HG02571 (cell line): ENCODE data around the gene CSNK1G1.
"Not testable (repeated sequence)": the region's sequence is repeated elsewhere in the genome, so short reads cannot be mapped to it uniquely, and the experiment has no call there.

ENCODE experiments used
- ATAC-seq: cut with Tn5 transposase; IDR thresholded peaks from one replicate; pipeline ENCODE4 v1.9.1; 2021; ENCODE audit warnings: mild to moderate bottlenecking, moderate library complexity; ENCODE audit not compliant: unreplicated experiment

CSNK1G1 gene

GRCh38 chr15:64138331-64138941 lies 217.5 kb downstream of the CSNK1G1 start:
- ATAC-seq, result no peak

GRCh38 chr15:64137226-64137833 lies 218.6 kb downstream of the CSNK1G1 start:
- no peak for ATAC-seq

GRCh38 chr15:64136347-64136746 lies 219.6 kb downstream of the CSNK1G1 start:
- ATAC-seq, result no peak

GRCh38 chr15:64134345-64134829 lies 221.6 kb downstream of the CSNK1G1 start:
- ATAC-seq, result no peak

GRCh38 chr15:64133623-64134344 lies 222.2 kb downstream of the CSNK1G1 start:
- no peak for ATAC-seq

- no peak for ATAC-seq
These were observed 223.8 kb downstream of the CSNK1G1 start for GRCh38 chr15:64132217-64132616.

- ATAC-seq, result no peak
These were observed 224.4 kb downstream of the CSNK1G1 start for GRCh38 chr15:64131547-64131946.

- no peak for ATAC-seq
These were observed 225.8 kb downstream of the CSNK1G1 start for GRCh38 chr15:64130159-64130558.

- no peak for ATAC-seq
These were observed 228.3 kb downstream of the CSNK1G1 start for GRCh38 chr15:64127521-64128270.

GRCh38 chr15:64125978-64126377 lies 230.0 kb downstream of the CSNK1G1 start:
- ATAC-seq, result no peak

- ATAC-seq, result no peak
These were observed 233.0 kb downstream of the CSNK1G1 start for GRCh38 chr15:64122936-64123351.

- ATAC-seq, result no peak
These were observed 233.5 kb downstream of the CSNK1G1 start for GRCh38 chr15:64122444-64122843.

GRCh38 chr15:64121614-64122013 lies 234.4 kb downstream of the CSNK1G1 start:
- no peak for ATAC-seq

GRCh38 chr15:64120322-64120721 lies 235.7 kb downstream of the CSNK1G1 start:
- not testable (repeated sequence) for ATAC-seq

- ATAC-seq, result no peak
These were observed 238.1 kb downstream of the CSNK1G1 start for GRCh38 chr15:64117759-64118487.
